Progenitor cell of endocrine pancreas (in vitro differentiated cells): ENCODE results near the gene SNAPIN. TPM values are rescaled to one million over a fixed set of nuclear protein-coding genes. Genes with fewer than 3 reads are reported as not detected.

Source experiments
- DNase-seq: peaks from one replicate; pipeline ENCODE4 v3.0.0; 2021; ENCODE audit warnings: low spot score; ENCODE audit not compliant: unreplicated experiment
- H3K27ac Mint-ChIP-seq: 2 replicates; pipeline ENCODE4 v1.8.0; 2021; ENCODE audit warnings: mild to moderate bottlenecking, moderate library complexity, mixed read lengths
- H3K27me3 Mint-ChIP-seq: 2 replicates; pipeline ENCODE4 v1.8.0; 2021; ENCODE audit warnings: mixed read lengths
- H3K36me3 Mint-ChIP-seq: 2 replicates; pipeline ENCODE4 v1.8.0; 2022; ENCODE audit warnings: mixed read lengths; ENCODE audit not compliant: insufficient read depth
- H3K4me1 Mint-ChIP-seq: 2 replicates; pipeline ENCODE4 v1.8.0; 2021; ENCODE audit warnings: low read depth, mixed read lengths
- H3K4me3 Mint-ChIP-seq: 2 replicates; pipeline ENCODE4 v1.8.0; 2021; ENCODE audit warnings: low read depth, mild to moderate bottlenecking, moderate library complexity, mixed read lengths
- H3K9me3 Mint-ChIP-seq: 2 replicates; pipeline ENCODE4 v1.8.0; 2021; ENCODE audit warnings: low read depth, mixed read lengths
- CTCF ChIP-seq: fragments of 200-600 bp; sonication (generic); IDR thresholded peaks from one replicate; pipeline ENCODE4 v1.5.0; 2021; ENCODE audit warnings: antibody characterized with exemption, mild to moderate bottlenecking; ENCODE audit not compliant: unreplicated experiment
- total RNA-seq: library from RNA; stranded (reverse); gene quantifications from 2 replicates; pipeline ENCODE4 v1.2.1, GENCODE V29; 2021

Gene SNAPIN
- total RNA-seq, 1 donor from 2014 or later, result 38.0 TPM

GRCh38 chr1:153682730-153683129 is 24.2 kb downstream of the SNAPIN start:
- Mint-ChIP-seq H3K4me3 (no peak overlapping the region), H3K27me3 (peaks cover 58% of the 10 kb centered on the region), H3K9me3 (no peaks in the 10 kb centered on the region), H3K4me1 (peaks cover 11% of the 10 kb centered on the region), H3K36me3 (no peaks in the 10 kb centered on the region), H3K27ac (no peak overlapping the region)
- no peak for DNase-seq
- TF ChIP-seq CTCF, result no peak

DNA sequence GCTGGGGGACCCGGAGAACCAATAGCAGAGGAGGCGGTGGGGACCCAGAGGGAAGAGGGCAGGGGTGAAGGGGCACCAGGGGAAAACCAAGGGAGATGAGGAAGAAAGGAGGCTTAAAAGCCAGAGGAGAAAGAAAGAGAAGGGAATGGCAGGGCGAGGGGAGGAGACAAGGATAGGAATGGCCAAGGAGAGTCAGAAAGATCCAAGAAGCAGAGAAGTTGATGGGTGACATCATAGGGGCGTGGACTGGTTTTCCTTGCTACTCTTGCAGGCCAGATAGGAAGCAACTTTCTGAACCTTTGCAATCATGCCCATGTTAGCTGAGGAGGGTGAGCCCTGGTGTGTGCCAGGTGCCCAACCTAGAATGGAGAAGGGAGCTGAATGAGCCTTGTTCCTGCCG is 25.4 kb downstream of the SNAPIN start:
- peaks cover 47% of the 10 kb centered on the region for H3K27me3 Mint-ChIP-seq
- peaks cover 2% of the 10 kb centered on the region for H3K4me1 Mint-ChIP-seq
- no peak for DNase-seq
- H3K4me3 Mint-ChIP-seq, result no peak overlapping the region
- TF ChIP-seq CTCF, result no peak
- no peaks in the 10 kb centered on the region for H3K9me3 Mint-ChIP-seq
- peak overlapping the region; percentile 1 for H3K27ac Mint-ChIP-seq
- H3K36me3 Mint-ChIP-seq, result no peaks in the 10 kb centered on the region

DNA sequence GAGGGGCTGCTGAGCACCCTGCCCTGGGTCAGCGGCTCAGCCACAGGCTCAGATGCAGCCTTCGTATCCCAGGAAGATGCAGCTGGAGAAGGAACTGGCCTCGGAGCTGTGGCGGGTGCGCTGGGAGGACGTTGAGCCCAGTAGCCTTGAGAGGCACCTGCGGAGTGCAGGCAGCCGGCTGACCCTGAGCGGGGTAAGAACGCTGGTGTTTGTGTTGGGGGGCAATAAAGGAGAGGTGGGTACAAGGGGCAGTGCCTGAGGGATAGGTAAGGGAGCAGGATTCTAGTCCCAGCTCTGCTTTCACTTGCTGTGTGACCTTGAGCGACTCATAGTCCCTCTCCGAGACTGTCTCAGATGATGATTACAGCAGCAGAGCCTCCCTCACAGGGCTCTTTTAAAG is 26.4 kb downstream of the SNAPIN start:
- Mint-ChIP-seq H3K36me3 (no peaks in the 10 kb centered on the region), H3K9me3 (no peaks in the 10 kb centered on the region), H3K4me1 (peaks cover 2% of the 10 kb centered on the region), H3K27ac (no peak overlapping the region), H3K27me3 (peaks cover 42% of the 10 kb centered on the region), H3K4me3 (no peak overlapping the region)
- no peak for TF ChIP-seq CTCF
- no peak for DNase-seq

- H3K36me3 Mint-ChIP-seq, result no peaks in the 10 kb centered on the region
- DNase-seq, result no peak
- H3K27ac Mint-ChIP-seq, result no peak overlapping the region
- TF ChIP-seq CTCF, result no peak
- H3K27me3 Mint-ChIP-seq, result peaks cover 34% of the 10 kb centered on the region
- no peaks in the 10 kb centered on the region for H3K4me1 Mint-ChIP-seq
- H3K4me3 Mint-ChIP-seq, result no peak overlapping the region
- H3K9me3 Mint-ChIP-seq, result no peaks in the 10 kb centered on the region
Measured at GRCh38 chr1:153685544-153686340, 27.2 kb downstream of the SNAPIN start.

- no peak for TF ChIP-seq CTCF
- no peak overlapping the region for H3K4me3 Mint-ChIP-seq
- H3K27ac Mint-ChIP-seq, result no peak overlapping the region
- no peaks in the 10 kb centered on the region for H3K9me3 Mint-ChIP-seq
- H3K27me3 Mint-ChIP-seq, result peaks cover 16% of the 10 kb centered on the region
- no peaks in the 10 kb centered on the region for H3K36me3 Mint-ChIP-seq
- no peak for DNase-seq
- H3K4me1 Mint-ChIP-seq, result no peaks in the 10 kb centered on the region
Measured at GRCh38 chr1:153687346-153688125, 29.0 kb downstream of the SNAPIN start.
